PC-3 (cell line): ENCODE measurements around the gene DSCAM. TPM values are rescaled to one million over a fixed set of nuclear protein-coding genes. Genes with fewer than 3 reads are reported as not detected.

Experiments used
- ATAC-seq: fragments of 200-7000 bp; cut with Tn5 transposase; 2 replicates; pipeline ENCODE4 v1.9.1; 2020; ENCODE audit warnings: mild to moderate bottlenecking, moderate library complexity
- BruUV-seq: library from RNA; stranded (reverse); fragments of 400-500 nt; replicated peaks from 2 replicates; lab custom pipeline; 2021; lab: Mats Ljungman, UMichigan
- CTCF ChIA-PET: fragments of 300-600 bp; sonication (Branson Sonifier 250); formaldehyde crosslinking; loops from one replicate; lab custom pipeline; 2022; ENCODE audit warnings: antibody characterized with exemption; lab: Charles Lee
- POLR2A ChIA-PET: fragments of 300-600 bp; sonication (Branson Sonifier 250); formaldehyde crosslinking; loops from one replicate; lab custom pipeline; 2022; ENCODE audit warnings: antibody characterized with exemption; ENCODE audit not compliant: unreplicated experiment; lab: Charles Lee
- DNase-seq: peaks from one replicate; pipeline ENCODE4 v3.0.0-alpha.2; 2015
- H2AFZ ChIP-seq: fragments of 300-600 bp; sonication (generic); 2 replicates; pipeline ENCODE4 v1.6.0; 2016; ENCODE audit warnings: antibody characterized with exemption, low read length
- H3F3A ChIP-seq: fragments of 300-600 bp; sonication (generic); one replicate; pipeline ENCODE4 v1.6.0; 2017; ENCODE audit warnings: antibody characterized with exemption, low read length, control low read depth, mild to moderate bottlenecking; ENCODE audit not compliant: unreplicated experiment
- H3K27ac ChIP-seq: fragments of 300-600 bp; sonication (generic); 2 replicates; pipeline ENCODE4 v1.5.1; 2016; ENCODE audit warnings: mild to moderate bottlenecking, low read length
- H3K27me3 ChIP-seq: fragments of 300-600 bp; sonication (generic); 2 replicates; pipeline ENCODE4 v1.6.1; 2016; ENCODE audit warnings: low read length, mixed read lengths
- H3K36me3 ChIP-seq: fragments of 300-600 bp; sonication (generic); 2 replicates; pipeline ENCODE4 v1.6.1; 2016; ENCODE audit warnings: low read depth, mixed run types, low read length, mixed read lengths
- H3K4me1 ChIP-seq: fragments of 300-600 bp; sonication (generic); 2 replicates; pipeline ENCODE4 v1.5.1; 2016; ENCODE audit warnings: low read length; ENCODE audit not compliant: insufficient read depth
- H3K4me2 ChIP-seq: fragments of 300-600 bp; sonication (generic); 2 replicates; pipeline ENCODE4 v1.6.0; 2016; ENCODE audit warnings: low read length
- H3K4me3 ChIP-seq: fragments of 300-600 bp; sonication (generic); 2 replicates; pipeline ENCODE4 v1.5.1; 2016; ENCODE audit warnings: mild to moderate bottlenecking, low read length, mixed read lengths
- H3K79me2 ChIP-seq: fragments of 300-600 bp; sonication (generic); 2 replicates; pipeline ENCODE4 v1.6.1; 2017; ENCODE audit warnings: low read length, mixed read lengths
- H3K9ac ChIP-seq: fragments of 300-600 bp; sonication (generic); 2 replicates; pipeline ENCODE4 v1.6.0; 2016; ENCODE audit warnings: mild to moderate bottlenecking, low read length
- H3K9me2 ChIP-seq: fragments of 300-600 bp; sonication (generic); replicated peaks from 2 replicates; pipeline ENCODE4 v1.6.1; 2016; ENCODE audit warnings: mixed run types, low read length, mixed read lengths
- H3K9me3 ChIP-seq: fragments of 300-600 bp; sonication (generic); 2 replicates; pipeline ENCODE4 v1.6.1; 2016; ENCODE audit warnings: low read length, mixed read lengths
- H4K20me1 ChIP-seq: fragments of 300-600 bp; sonication (generic); 2 replicates; pipeline ENCODE4 v1.6.1; 2016; ENCODE audit warnings: low read length, mixed read lengths
- EZH2 ChIP-seq: fragments of 300-600 bp; sonication (generic); IDR thresholded peaks from one replicate; pipeline ENCODE4 v1.6.1; 2017; ENCODE audit warnings: antibody characterized with exemption, mild to moderate bottlenecking, low read length; ENCODE audit not compliant: unreplicated experiment
- EZH2phosphoT487 ChIP-seq: fragments of 300-600 bp; sonication (generic); IDR thresholded peaks from 2 replicates; pipeline ENCODE4 v1.6.1; 2018; ENCODE audit warnings: mild to moderate bottlenecking, antibody characterized with exemption, low read length, borderline replicate concordance
- intact Hi-C: fragments of 100-400 bp; cut with micrococcal nuclease; formaldehyde crosslinking; loops from 2 replicates; pipeline ENCODE4 v1.9.0; 2023
- total RNA-seq: library from RNA; depleted of rRNA; stranded (reverse); fragments of >200 nt; gene quantifications from 2 replicates; pipeline ENCODE4 v1.2.3, GENCODE V29; 2014
- TF ChIP-seq, protein P1 (sequence below): fragments of 300-600 bp; sonication (generic); conservative IDR thresholded peaks from 2 replicates; pipeline ENCODE4 v1.5.1; 2017; ENCODE audit warnings: antibody characterized with exemption, low read depth, mild to moderate bottlenecking, low read length

Gene DSCAM
- total RNA-seq, 1 experiment from 2014 or later, result not detected

- Histone ChIP-seq H3K9ac (no peak overlapping the region), H3K79me2 (no peaks in the 10 kb centered on the region), H3K27me3 (no peaks in the 10 kb centered on the region), H2AFZ (no peak overlapping the region), H3F3A (no peaks in the 10 kb centered on the region), H3K36me3 (no peaks in the 10 kb centered on the region), H3K27ac (no peak overlapping the region), H3K4me2 (no peak overlapping the region), H3K4me1 (no peaks in the 10 kb centered on the region), H3K4me3 (no peak overlapping the region), H3K9me3 (no peaks in the 10 kb centered on the region), H3K9me2 (no peaks in the 10 kb centered on the region), H4K20me1 (no peaks in the 10 kb centered on the region)
- intact Hi-C loops, result no loop called here
- no peak for TF ChIP-seq EZH2
- TF ChIP-seq, protein P1, sequence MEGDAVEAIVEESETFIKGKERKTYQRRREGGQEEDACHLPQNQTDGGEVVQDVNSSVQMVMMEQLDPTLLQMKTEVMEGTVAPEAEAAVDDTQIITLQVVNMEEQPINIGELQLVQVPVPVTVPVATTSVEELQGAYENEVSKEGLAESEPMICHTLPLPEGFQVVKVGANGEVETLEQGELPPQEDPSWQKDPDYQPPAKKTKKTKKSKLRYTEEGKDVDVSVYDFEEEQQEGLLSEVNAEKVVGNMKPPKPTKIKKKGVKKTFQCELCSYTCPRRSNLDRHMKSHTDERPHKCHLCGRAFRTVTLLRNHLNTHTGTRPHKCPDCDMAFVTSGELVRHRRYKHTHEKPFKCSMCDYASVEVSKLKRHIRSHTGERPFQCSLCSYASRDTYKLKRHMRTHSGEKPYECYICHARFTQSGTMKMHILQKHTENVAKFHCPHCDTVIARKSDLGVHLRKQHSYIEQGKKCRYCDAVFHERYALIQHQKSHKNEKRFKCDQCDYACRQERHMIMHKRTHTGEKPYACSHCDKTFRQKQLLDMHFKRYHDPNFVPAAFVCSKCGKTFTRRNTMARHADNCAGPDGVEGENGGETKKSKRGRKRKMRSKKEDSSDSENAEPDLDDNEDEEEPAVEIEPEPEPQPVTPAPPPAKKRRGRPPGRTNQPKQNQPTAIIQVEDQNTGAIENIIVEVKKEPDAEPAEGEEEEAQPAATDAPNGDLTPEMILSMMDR, result no peak
- TF ChIP-seq EZH2phosphoT487, result no peak
- no peak for DNase-seq
- ChIA-PET POLR2A (no interaction called here), CTCF (no interaction called here)
- no peak for ATAC-seq
- no TSS peak for BruUV-seq
Measured at GRCh38 chr21:40130476-40130875, 716.5 kb downstream of the DSCAM start.

DNA sequence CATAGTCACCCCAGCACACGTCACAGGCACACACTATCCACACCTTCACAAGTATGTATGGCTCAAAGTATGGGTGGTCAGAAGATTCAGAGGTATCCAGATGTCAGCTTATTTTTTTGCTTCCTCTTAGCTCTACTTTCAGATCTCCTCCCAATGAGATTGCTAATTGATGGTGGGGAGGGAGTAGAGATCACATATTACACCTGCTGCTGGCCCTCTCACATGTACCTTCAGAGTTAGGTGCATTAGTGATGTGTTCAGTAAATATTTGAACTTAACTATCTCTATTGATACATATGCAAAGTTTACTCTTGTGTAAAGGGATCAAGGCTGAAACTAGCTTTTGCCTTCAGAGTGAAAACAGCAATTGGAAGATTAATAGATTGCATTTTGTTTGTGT lies 717.1 kb downstream of the DSCAM start:
- H3K9ac ChIP-seq, result no peak overlapping the region
- H3K4me3 ChIP-seq, result no peak overlapping the region
- no peaks in the 10 kb centered on the region for H3K9me3 ChIP-seq
- no peak overlapping the region for H2AFZ ChIP-seq
- no TSS peak for BruUV-seq
- TF ChIP-seq EZH2 (no peak), EZH2phosphoT487 (no peak)
- TF ChIP-seq, protein P1, result no peak
- no peaks in the 10 kb centered on the region for H3K79me2 ChIP-seq
- ChIA-PET POLR2A (no interaction called here), CTCF (no interaction called here)
- no peaks in the 10 kb centered on the region for H3F3A ChIP-seq
- H3K27ac ChIP-seq, result no peak overlapping the region
- H3K4me1 ChIP-seq, result no peaks in the 10 kb centered on the region
- no peak for ATAC-seq
- no peak for DNase-seq
- H3K9me2 ChIP-seq, result no peaks in the 10 kb centered on the region
- H4K20me1 ChIP-seq, result no peaks in the 10 kb centered on the region
- intact Hi-C loops, result no loop called here
- no peak overlapping the region for H3K4me2 ChIP-seq
- no peaks in the 10 kb centered on the region for H3K36me3 ChIP-seq
- H3K27me3 ChIP-seq, result no peaks in the 10 kb centered on the region

DNA sequence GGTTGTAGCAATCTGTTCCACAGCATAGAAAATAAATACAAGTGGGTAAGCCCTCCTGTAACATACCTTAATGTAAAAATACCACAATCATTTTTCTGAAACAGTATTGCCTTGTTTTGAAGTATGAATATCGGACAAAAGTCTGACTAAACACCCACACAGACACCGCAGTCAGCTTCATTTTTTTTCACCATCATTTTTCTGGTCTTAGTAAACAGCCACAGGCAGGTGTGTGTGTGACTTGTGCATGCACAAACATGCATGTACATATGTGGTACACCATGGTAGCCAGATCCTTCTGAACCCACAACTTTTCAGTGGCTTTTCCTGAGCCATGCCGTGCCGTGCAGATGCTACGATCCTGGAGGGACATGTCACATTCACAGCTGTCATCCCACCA lies 718.1 kb downstream of the DSCAM start:
- no peak overlapping the region for H3K27ac ChIP-seq

More for the DNA sequence above, 718.1 kb downstream of the DSCAM start:
- CTCF ChIA-PET, result no interaction called here
- intact Hi-C loops, result no loop called here
- DNase-seq, result no peak
- Histone ChIP-seq H3K9me3 (no peaks in the 10 kb centered on the region), H3K4me3 (no peak overlapping the region), H3F3A (no peaks in the 10 kb centered on the region), H4K20me1 (no peaks in the 10 kb centered on the region), H3K4me2 (no peak overlapping the region), H3K9ac (no peak overlapping the region), H3K4me1 (no peaks in the 10 kb centered on the region), H3K27me3 (no peaks in the 10 kb centered on the region; the same call in 1 of the 2 replicates), H2AFZ (no peak overlapping the region), H3K79me2 (no peaks in the 10 kb centered on the region), H3K9me2 (no peaks in the 10 kb centered on the region), H3K36me3 (no peaks in the 10 kb centered on the region)
- POLR2A ChIA-PET, result no interaction called here
- BruUV-seq, result no TSS peak
- ATAC-seq, result no peak
- TF ChIP-seq EZH2, result no peak
- TF ChIP-seq, protein P1, result no peak
- no peak for TF ChIP-seq EZH2phosphoT487
